GM19372 (cell line): ENCODE results near the gene KIAA0232.

Source experiments
- ATAC-seq: cut with Tn5 transposase; IDR thresholded peaks from one replicate; pipeline ENCODE4 v1.9.1; 2021; ENCODE audit warnings: mild to moderate bottlenecking, low read depth, moderate library complexity; ENCODE audit not compliant: unreplicated experiment

KIAA0232 gene

DNA sequence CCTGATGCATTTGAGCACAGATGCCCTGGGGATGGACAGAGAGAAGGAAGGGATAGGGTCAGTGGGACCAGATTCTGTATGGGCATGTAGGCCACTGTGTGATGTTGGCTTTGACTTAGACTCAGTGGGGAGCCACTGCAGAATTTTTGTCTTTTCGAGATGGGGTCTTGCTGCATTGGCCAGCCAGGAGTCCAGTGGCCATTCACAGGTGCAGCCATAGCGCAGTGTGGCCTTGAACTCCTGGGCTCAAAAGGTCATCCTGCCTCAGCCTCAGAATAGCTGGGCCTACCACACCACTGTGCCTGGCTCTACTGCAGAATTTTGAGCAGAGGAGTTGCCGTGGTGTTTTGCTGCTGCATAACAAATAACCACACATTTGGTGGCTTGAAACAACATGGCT lies 149.9 kb downstream of the KIAA0232 start:
- no peak for ATAC-seq

DNA sequence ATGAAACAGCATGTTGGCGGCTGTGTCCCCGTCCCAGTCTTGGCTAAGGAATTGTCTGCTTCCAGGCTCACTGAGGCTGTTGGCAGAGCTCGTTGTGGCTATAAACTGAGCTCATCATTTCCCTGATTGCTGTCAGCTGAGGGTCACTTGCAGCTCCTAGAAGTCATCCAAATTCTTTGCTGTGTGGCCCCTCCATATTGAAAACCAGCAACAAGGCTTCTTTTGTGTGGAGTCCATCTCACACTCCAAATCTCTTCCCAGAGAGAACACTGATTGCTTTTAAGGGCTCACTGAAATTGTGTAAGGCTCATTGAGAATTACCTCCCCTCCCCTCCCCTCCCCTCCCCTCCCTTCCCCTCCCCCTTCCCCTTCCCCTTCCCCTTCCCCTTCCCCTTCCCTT lies 150.4 kb downstream of the KIAA0232 start:
- ATAC-seq: no peak
